G401 (cell line): Measurements from ENCODE around the gene PCDHGA12. TPM values are rescaled to one million over a fixed set of nuclear protein-coding genes. Genes with fewer than 3 reads are reported as not detected.
"Not testable (repeated sequence)": the region's sequence is repeated elsewhere in the genome, so short reads cannot be mapped to it uniquely, and the experiment has no call there.

Experiments
- DNase-seq: peaks from one replicate; pipeline ENCODE4 v3.0.0-alpha.2; 2015; ENCODE audit warnings: low spot score
- in situ Hi-C: cut with HindIII; loops from 2 replicates; pipeline ENCODE4 v1.10.0; 2016; ENCODE audit warnings: low sequenced_read_pairs, mixed read lengths
- total RNA-seq: library from RNA; depleted of rRNA; stranded (reverse); fragments of >200 nt; shearing (Covaris generic); gene quantifications from 2 replicates; pipeline ENCODE4 v1.2.3, GENCODE V29; 2014

Gene PCDHGA12
- total RNA-seq, 1 experiment from 2014 or later, result not detected

DNA sequence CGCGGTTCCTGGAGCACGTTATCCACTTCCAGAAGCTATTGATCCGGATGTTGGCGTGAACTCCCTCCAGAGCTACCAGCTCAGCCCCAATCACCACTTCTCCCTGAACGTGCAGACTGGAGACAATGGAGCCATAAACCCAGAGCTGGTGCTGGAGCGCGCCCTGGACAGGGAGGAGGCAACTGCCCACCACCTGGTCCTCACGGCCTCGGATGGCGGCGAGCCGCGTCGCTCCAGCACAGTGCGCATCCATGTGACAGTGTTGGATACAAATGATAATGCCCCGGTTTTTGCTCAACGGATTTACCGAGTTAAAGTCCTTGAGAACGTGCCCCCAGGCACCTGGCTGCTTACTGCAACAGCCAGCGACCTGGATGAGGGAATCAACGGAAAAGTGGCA, 26.9 kb upstream of the PCDHGA12 start:
- in situ Hi-C loops, result no loop called here

GRCh38 chr5:141407790-141408505, 22.4 kb upstream of the PCDHGA12 start, which contains the start of gene PCDHGB6:
Gene PCDHGB6 (plus strand): TSS chr5:141408021. CDS start chr5:141408203, 182 bp downstream.
- in situ Hi-C loops, result not testable (repeated sequence)
- DNase-seq, result peak; percentile 9

More for the DNA sequence above, 26.9 kb upstream of the PCDHGA12 start:
- DNase-seq, result no peak

GRCh38 chr5:141409598-141410306, 20.6 kb upstream of the PCDHGA12 start:
- in situ Hi-C loops, result no loop called here

GRCh38 chr5:141411575-141411974, 18.7 kb upstream of the PCDHGA12 start:
- in situ Hi-C loops, result no loop called here
- no peak for DNase-seq

More at GRCh38 chr5:141409598-141410306, 20.6 kb upstream of the PCDHGA12 start:
- no peak for DNase-seq

GRCh38 chr5:141412854-141413539, 17.3 kb upstream of the PCDHGA12 start, which contains the start of gene PCDHGA10:
Gene PCDHGA10 (plus strand): TSS chr5:141412987. CDS start chr5:141413176, 189 bp downstream.
- peak; percentile 36 for DNase-seq
- in situ Hi-C loops, result no loop called here

DNA sequence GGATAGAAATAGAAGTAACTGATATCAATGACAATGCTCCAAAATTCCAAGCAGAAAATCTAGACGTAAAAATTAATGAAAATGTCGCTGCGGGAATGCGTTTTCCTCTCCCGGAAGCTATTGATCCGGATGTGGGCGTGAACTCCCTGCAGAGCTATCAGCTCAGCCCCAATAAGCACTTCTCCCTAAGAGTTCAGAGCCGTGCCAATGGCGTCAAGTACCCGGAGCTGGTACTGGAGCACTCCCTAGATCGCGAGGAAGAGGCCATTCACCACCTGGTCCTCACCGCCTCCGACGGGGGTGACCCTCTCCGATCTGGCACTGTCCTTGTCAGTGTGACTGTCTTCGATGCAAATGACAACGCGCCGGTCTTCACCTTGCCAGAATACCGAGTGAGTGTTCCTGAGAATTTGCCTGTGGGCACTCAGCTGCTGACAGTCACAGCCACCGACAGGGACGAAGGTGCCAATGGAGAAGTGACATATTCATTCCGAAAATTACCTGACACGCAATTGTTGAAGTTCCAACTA, 16.7 kb upstream of the PCDHGA12 start:
- in situ Hi-C loops, result no loop called here
- DNase-seq, result no peak

DNA sequence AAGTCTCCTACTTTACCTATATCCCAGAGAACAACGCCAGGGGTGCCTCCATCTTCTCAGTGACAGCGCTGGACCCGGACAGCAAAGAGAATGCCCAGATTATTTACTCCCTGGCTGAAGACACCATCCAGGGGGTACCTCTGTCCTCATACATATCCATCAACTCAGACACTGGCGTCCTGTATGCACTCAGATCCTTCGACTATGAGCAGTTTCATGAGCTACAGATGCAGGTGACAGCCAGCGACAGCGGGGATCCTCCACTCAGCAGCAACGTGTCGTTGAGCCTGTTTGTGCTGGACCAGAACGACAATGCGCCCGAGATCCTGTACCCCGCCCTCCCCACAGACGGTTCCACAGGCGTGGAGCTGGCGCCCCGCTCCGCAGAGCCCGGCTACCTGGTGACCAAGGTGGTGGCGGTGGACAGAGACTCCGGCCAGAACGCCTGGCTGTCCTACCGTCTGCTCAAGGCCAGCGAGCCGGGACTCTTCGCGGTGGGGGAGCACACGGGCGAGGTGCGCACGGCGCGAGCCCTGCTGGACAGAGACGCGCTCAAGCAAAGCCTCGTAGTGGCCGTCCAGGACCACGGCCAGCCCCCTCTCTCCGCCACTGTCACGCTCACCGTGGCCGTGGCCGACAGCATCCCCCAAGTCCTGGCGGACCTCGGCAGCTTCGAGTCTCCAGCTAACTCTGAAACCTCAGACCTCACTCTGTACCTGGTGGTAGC, 15.6 kb upstream of the PCDHGA12 start:
- in situ Hi-C loops, DNase-seq: not testable (repeated sequence)

- in situ Hi-C loops, DNase-seq: not testable (repeated sequence)
Measured at GRCh38 chr5:141415275-141415618, 15.1 kb upstream of the PCDHGA12 start.

DNA sequence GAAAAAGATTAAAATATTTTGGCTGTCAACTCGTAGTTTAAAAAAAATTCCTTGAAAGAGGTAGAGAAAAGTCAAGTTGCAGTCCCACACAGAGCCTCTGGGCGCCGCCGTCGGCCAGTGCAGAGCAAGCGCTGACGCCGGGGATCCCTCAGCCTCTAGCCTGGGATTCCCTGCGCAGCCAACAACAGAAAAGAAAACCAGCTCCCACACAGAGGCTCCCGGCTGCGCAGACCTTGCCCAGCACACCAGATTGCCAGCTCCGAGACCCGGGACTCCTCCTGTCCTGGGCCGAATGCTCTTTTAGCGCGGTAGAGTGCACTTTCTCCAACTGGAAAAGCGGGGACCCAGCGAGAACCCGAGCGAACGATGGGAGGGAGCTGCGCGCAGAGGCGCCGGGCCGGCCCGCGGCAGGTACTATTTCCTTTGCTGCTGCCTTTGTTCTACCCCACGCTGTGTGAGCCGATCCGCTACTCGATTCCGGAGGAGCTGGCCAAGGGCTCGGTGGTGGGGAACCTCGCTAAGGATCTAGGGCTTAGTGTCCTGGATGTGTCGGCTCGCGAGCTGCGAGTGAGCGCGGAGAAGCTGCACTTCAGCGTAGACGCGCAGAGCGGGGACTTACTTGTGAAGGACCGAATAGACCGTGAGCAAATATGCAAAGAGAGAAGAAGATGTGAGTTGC, 12.7 kb upstream of the PCDHGA12 start, which contains the start of gene PCDHGB7:
PCDHGB7 (plus strand) TSS at position 184 of the 679 bp plus-strand sequence; CDS start at position 367, 183 bp downstream.
- peak; percentile 67 for DNase-seq
- in situ Hi-C loops, result not testable (repeated sequence)

DNA sequence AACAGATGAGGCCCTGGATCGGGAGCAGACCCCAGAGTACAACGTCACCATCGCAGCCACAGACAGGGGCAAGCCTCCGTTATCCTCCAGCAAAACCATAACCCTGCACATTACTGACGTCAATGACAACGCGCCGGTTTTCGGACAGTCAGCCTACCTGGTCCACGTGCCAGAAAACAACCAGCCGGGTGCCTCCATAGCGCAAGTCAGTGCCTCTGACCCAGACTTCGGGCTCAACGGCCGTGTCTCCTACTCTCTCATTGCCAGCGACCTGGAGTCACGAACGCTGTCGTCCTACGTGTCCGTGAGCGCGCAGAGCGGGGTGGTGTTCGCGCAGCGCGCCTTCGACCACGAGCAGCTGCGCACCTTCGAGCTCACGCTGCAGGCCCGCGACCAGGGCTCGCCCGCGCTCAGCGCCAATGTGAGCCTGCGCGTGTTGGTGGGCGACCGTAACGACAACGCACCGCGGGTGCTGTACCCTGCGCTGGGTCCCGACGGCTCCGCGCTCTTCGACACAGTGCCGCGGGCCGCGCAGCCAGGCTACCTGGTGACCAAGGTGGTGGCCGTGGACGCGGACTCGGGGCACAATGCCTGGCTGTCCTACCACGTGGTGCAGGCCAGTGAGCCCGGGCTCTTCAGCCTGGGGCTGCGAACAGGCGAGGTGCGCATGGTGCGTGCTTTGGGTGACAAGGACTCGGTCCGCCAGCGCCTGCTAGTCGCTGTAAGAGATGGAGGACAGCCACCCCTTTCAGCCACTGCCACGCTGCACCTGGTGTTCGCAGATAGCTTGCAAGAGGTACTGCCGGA, 11.0 kb upstream of the PCDHGA12 start:
- in situ Hi-C loops, result no loop called here
- DNase-seq, result no peak

DNA sequence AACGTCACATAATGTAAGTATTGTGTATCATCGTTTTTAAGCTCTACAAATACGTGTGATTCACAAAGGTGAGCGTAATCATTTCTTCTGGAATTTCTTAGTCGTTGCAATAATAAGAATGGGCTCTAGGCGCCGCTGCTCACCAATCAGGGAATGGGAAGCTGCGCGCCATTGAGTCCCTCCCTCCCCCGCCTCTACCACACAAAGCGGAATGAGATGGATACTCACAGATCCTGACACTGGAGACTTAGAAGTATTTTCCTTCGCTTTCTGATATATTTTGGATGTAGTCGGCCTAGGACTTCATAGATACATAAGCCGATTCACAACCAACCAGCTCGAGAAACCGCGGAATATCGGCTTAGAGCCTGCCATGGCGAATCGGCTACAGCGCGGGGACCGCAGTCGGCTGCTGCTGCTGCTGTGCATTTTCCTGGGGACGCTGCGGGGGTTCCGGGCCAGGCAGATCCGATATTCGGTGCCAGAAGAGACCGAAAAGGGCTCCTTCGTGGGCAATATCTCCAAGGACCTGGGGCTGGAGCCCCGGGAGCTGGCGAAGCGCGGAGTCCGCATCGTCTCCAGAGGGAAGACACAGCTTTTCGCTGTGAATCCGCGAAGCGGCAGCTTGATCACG, 9.3 kb upstream of the PCDHGA12 start, which contains the start of gene PCDHGA11:
PCDHGA11 (plus strand) TSS at position 197 of the 634 bp plus-strand sequence; CDS start at position 374, 177 bp downstream.
- in situ Hi-C loops, result no loop called here
- no peak for DNase-seq

- DNase-seq, result no peak
- in situ Hi-C loops, result no loop called here
Measured at GRCh38 chr5:141421489-141421855, 8.8 kb upstream of the PCDHGA12 start.

DNA sequence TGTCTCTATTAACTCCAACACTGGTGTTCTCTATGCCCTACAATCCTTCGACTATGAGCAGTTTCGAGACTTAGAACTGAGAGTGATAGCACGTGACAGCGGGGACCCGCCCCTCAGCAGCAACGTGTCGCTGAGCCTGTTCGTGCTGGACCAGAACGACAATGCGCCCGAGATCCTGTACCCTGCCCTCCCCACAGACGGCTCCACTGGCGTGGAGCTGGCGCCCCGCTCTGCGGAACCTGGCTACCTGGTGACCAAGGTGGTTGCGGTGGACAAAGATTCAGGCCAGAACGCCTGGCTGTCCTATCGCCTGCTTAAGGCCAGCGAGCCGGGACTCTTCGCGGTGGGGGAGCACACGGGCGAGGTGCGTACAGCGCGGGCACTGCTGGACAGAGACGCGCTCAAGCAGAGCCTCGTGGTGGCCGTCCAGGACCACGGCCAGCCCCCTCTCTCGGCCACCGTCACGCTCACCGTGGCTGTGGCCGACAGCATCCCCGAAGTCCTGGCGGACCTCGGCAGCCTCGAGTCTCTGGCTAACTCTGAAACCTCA, 7.5 kb upstream of the PCDHGA12 start:
- in situ Hi-C loops, result no loop called here
- no peak for DNase-seq

DNA sequence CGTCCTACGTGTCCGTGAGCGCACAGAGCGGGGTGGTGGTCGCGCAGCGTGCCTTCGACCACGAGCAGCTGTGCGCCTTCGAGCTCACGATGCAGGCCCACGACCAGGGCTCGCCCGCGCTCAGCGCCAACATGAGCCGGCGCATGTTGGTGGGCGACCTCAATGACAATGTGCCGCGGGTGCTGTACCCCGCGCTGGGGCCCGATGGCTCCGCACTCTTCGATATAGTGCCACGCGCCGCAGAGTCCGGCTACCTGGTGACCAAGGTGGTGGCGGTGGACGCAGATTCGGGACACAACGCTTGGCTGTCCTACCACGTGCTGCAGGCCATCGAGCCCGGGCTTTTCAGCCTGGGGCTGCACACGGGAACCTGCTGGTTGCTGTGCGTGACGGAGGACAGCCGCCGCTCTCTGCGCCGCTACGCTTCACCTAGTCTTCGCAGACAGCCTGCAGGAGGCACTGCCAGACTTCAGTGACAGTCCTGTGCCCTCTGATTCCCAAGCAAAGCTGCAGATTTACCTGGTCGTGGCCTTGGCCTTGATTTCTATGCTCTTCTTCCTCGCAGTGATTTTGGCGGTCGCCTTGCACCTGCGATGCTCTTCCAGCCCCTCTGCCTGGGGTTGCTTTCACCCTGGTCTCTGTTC, 2.4 kb upstream of the PCDHGA12 start:
- DNase-seq, result no peak
- in situ Hi-C loops, result no loop called here

DNA sequence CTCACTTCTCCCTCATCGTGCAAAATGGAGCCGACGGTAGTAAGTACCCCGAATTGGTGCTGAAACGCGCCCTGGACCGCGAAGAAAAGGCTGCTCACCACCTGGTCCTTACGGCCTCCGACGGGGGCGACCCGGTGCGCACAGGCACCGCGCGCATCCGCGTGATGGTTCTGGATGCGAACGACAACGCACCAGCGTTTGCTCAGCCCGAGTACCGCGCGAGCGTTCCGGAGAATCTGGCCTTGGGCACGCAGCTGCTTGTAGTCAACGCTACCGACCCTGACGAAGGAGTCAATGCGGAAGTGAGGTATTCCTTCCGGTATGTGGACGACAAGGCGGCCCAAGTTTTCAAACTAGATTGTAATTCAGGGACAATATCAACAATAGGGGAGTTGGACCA, 979 bp downstream of the PCDHGA12 start:
- no peak for DNase-seq
- in situ Hi-C loops, result no loop called here

DNA sequence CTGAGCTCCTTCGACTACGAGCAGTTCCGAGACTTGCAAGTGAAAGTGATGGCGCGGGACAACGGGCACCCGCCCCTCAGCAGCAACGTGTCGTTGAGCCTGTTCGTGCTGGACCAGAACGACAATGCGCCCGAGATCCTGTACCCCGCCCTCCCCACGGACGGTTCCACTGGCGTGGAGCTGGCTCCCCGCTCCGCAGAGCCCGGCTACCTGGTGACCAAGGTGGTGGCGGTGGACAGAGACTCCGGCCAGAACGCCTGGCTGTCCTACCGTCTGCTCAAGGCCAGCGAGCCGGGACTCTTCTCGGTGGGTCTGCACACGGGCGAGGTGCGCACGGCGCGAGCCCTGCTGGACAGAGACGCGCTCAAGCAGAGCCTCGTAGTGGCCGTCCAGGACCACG, 2.0 kb downstream of the PCDHGA12 start:
- in situ Hi-C loops, DNase-seq: not testable (repeated sequence)
